ENCODE results near the gene ARHGAP8.

DNA sequence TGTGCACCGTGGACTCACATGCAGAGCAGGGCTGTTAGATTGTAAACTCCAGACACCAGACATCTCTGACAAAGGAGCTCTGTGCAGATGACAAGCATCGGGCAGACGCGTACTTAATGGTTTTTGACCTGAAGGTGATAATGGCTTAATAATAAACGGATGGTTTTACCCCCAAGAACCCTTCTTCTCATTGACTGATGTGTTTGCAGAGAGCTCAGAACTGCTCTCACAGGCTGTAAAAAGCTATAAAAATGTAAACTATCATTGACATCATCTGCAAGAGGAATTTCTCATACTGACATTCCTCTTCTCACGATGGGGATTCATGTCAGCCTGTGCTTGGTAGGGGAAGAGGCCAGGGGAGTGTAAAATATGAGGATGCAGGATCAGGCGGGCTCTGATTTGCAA, 8.6 kb upstream of the ARHGAP8 start:
- TF ChIP-seq, protein P1, sequence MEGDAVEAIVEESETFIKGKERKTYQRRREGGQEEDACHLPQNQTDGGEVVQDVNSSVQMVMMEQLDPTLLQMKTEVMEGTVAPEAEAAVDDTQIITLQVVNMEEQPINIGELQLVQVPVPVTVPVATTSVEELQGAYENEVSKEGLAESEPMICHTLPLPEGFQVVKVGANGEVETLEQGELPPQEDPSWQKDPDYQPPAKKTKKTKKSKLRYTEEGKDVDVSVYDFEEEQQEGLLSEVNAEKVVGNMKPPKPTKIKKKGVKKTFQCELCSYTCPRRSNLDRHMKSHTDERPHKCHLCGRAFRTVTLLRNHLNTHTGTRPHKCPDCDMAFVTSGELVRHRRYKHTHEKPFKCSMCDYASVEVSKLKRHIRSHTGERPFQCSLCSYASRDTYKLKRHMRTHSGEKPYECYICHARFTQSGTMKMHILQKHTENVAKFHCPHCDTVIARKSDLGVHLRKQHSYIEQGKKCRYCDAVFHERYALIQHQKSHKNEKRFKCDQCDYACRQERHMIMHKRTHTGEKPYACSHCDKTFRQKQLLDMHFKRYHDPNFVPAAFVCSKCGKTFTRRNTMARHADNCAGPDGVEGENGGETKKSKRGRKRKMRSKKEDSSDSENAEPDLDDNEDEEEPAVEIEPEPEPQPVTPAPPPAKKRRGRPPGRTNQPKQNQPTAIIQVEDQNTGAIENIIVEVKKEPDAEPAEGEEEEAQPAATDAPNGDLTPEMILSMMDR (IDR thresholded peaks at IDR 0.05) = no peak
- no peak for TF ChIP-seq EZH2 (IDR thresholded peaks at IDR 0.05; ENCODE audit: borderline replicate concordance, insufficient read depth, low read depth, low read length, poor library complexity, severe bottlenecking)

Measured in B cell (primary cell).